ENCODE data around the gene CCDC74A. TPM values are rescaled to one million over a fixed set of nuclear protein-coding genes. Genes with fewer than 3 reads are reported as not detected.
"Not testable (repeated sequence)": the region's sequence is repeated elsewhere in the genome, so short reads cannot be mapped to it uniquely, and the experiment has no call there.

The CCDC74A gene
- total RNA-seq, 1 experiment from 2014 or later, result 4.0 TPM

DNA sequence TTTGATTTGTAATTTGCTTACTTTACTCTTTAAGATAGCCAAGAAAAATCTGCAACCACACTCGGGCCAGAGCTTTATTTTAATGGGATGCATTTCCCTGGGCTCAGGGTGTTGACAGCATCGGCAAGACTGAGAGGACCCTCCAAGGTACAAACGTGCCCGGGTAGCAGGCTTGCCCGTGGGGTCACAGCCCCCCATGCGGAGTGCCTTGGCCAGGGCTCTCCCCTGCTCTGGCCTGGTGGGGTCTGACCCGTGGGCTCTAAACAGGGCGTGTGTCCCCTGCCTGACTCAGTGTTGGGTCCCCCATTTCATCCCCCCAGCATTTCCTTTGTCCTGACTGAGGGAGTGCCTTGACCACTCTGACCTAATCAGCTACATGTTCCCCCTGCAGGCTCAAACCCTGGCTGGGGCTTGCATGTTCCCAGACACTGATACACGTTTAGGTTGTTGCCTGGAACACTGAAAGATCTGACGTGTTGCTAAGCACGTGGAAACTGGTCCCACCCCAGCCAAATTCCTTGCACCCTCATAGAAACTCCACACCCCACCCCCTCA, 42.7 kb upstream of the CCDC74A start:
- H3K27me3 ChIP-seq (ENCODE audit: insufficient read depth, low read depth); intact Hi-C loops (cut with micrococcal nuclease; ENCODE audit: unreplicated experiment); H3K9me2 ChIP-seq (ENCODE audit: insufficient read depth); H3K9me3 ChIP-seq (ENCODE audit: insufficient read depth, low read depth); H3K4me1 ChIP-seq (replicated peaks; ENCODE audit: insufficient read depth); H4K20me1 ChIP-seq (ENCODE audit: insufficient read depth); POLR2A ChIA-PET (ENCODE audit: unreplicated experiment); H3F3A ChIP-seq (ENCODE audit: insufficient read depth, low read depth); BruUV-seq (replicated peaks); H3K36me3 ChIP-seq (ENCODE audit: low read depth); H3K4me3 ChIP-seq; H3K4me2 ChIP-seq; DNase-seq; H2AFZ ChIP-seq; H3K27ac ChIP-seq; CTCF ChIA-PET; H3K79me2 ChIP-seq (ENCODE audit: low read depth): not testable (repeated sequence)

DNA sequence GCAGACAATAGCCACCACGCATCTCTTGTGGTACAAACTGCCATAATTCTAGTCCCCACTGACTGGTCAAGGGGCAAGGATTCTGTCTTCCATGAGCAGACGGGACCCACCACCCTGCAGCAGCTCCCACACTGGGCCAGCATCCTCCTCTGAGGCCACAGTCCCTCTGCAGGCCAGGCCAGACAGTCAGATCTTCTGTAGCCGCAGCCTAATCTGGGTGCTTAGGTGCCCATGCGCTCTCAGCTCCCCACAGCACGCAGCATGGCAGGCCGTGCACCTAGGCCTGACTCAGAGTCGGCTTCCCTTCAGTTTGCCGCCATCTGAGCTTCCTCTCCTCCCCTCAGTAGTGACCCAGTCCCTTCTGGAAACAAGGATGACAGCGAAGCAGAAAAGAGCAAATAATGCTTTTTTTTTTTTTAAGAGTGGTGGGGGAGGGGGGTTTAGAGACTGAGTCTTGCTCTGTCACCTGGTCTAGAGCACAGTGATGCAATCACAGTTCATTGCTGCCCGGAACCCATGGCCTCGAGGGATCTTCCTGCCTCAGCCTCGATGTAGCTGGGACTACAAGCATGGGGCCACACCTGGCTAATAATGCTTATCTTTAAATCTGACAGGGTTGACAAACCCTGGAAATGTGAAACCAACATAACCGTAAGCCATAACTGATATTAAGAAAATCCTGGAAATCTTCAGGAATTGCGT, 41.3 kb upstream of the CCDC74A start:
- BruUV-seq (replicated peaks); intact Hi-C loops (cut with micrococcal nuclease; ENCODE audit: unreplicated experiment); POLR2A ChIA-PET (ENCODE audit: unreplicated experiment); H3K9me3 ChIP-seq (ENCODE audit: insufficient read depth, low read depth); H4K20me1 ChIP-seq (ENCODE audit: insufficient read depth); H3K4me3 ChIP-seq; H3K36me3 ChIP-seq (ENCODE audit: low read depth); H3K9me2 ChIP-seq (ENCODE audit: insufficient read depth); DNase-seq; H3K27ac ChIP-seq; H3K4me1 ChIP-seq (replicated peaks; ENCODE audit: insufficient read depth); H3F3A ChIP-seq (ENCODE audit: insufficient read depth, low read depth); H2AFZ ChIP-seq; H3K27me3 ChIP-seq (ENCODE audit: insufficient read depth, low read depth); H3K4me2 ChIP-seq: not testable (repeated sequence)
- peaks cover 21% of the 10 kb centered on the region for H3K79me2 ChIP-seq (ENCODE audit: low read depth)
- CTCF ChIA-PET, result interaction anchor here (0.7 kb wide), 1 partner anchor 9 kb away, joined by 5 read pairs; no protein-coding TSS in a partner anchor

DNA sequence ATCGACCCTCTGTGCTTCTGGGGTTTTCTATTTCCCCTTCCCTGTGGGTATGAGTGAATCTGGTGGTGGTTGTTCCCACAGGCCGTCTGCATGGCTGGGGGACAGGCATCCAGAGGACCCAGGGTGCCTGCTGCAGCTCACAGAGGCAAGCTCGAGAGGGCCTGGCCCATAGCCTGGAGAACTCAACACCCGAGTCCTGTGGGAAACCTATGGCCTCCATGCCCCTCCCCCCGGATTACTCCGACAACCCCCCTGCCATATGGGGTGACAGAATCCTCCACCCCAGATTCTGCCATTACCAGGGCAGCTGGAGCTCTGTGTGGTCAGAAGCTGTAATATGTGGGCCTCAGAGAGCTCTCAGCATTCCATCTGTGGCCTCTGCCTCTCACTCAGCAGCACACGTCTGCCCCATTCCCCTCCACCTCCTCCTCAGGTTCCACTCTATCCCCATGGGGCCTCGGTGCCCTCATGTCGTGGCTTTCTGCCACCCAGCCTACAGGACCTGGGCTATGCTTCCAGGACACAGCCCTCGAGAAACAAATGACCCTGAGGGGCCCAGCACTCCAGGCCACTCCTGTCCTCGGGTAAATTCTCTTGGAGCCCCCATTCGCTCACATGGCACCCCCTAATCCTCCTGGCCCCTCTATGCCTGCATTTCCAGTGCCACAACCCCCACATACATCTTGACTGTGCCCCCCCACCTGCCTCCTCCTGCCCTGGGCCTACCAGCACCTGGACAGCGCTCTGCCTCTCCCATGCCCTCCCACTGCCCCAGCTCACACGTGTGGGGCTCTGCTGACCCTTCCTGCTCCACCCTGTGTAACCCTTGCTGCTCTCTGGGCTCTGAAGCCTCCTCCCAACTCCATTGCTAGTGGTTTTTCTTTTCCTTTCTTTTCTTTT, 39.1 kb upstream of the CCDC74A start:
- TF ChIP-seq, protein P1, sequence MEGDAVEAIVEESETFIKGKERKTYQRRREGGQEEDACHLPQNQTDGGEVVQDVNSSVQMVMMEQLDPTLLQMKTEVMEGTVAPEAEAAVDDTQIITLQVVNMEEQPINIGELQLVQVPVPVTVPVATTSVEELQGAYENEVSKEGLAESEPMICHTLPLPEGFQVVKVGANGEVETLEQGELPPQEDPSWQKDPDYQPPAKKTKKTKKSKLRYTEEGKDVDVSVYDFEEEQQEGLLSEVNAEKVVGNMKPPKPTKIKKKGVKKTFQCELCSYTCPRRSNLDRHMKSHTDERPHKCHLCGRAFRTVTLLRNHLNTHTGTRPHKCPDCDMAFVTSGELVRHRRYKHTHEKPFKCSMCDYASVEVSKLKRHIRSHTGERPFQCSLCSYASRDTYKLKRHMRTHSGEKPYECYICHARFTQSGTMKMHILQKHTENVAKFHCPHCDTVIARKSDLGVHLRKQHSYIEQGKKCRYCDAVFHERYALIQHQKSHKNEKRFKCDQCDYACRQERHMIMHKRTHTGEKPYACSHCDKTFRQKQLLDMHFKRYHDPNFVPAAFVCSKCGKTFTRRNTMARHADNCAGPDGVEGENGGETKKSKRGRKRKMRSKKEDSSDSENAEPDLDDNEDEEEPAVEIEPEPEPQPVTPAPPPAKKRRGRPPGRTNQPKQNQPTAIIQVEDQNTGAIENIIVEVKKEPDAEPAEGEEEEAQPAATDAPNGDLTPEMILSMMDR (conservative IDR thresholded peaks at IDR 0.05), result no peak
- TF ChIP-seq EZH2 (IDR thresholded peaks at IDR 0.05; ENCODE audit: low read depth), result no peak
- no peaks in the 10 kb centered on the region for H3K4me1 ChIP-seq (replicated peaks; ENCODE audit: insufficient read depth)
- H3K9me3 ChIP-seq (ENCODE audit: insufficient read depth, low read depth), result no peaks in the 10 kb centered on the region
- H3F3A ChIP-seq (ENCODE audit: insufficient read depth, low read depth), result no peaks in the 10 kb centered on the region
- H4K20me1 ChIP-seq (ENCODE audit: insufficient read depth), result no peaks in the 10 kb centered on the region
- H3K9me2 ChIP-seq (ENCODE audit: insufficient read depth), result no peaks in the 10 kb centered on the region
- H3K36me3 ChIP-seq (ENCODE audit: low read depth), result no peaks in the 10 kb centered on the region
- no peak overlapping the region for H3K4me3 ChIP-seq
- H3K27me3 ChIP-seq (ENCODE audit: insufficient read depth, low read depth), result no peaks in the 10 kb centered on the region
- DNase-seq, result no peak
- ChIA-PET POLR2A (ENCODE audit: unreplicated experiment) (no interaction called here), CTCF (no interaction called here)
- intact Hi-C loops (cut with micrococcal nuclease; ENCODE audit: unreplicated experiment), result no loop called here
- H3K4me2 ChIP-seq, result no peak overlapping the region
- no TSS peak for BruUV-seq (replicated peaks)
- no peak overlapping the region for H2AFZ ChIP-seq
- peaks cover 28% of the 10 kb centered on the region for H3K79me2 ChIP-seq (ENCODE audit: low read depth)
- H3K27ac ChIP-seq, result no peak overlapping the region

DNA sequence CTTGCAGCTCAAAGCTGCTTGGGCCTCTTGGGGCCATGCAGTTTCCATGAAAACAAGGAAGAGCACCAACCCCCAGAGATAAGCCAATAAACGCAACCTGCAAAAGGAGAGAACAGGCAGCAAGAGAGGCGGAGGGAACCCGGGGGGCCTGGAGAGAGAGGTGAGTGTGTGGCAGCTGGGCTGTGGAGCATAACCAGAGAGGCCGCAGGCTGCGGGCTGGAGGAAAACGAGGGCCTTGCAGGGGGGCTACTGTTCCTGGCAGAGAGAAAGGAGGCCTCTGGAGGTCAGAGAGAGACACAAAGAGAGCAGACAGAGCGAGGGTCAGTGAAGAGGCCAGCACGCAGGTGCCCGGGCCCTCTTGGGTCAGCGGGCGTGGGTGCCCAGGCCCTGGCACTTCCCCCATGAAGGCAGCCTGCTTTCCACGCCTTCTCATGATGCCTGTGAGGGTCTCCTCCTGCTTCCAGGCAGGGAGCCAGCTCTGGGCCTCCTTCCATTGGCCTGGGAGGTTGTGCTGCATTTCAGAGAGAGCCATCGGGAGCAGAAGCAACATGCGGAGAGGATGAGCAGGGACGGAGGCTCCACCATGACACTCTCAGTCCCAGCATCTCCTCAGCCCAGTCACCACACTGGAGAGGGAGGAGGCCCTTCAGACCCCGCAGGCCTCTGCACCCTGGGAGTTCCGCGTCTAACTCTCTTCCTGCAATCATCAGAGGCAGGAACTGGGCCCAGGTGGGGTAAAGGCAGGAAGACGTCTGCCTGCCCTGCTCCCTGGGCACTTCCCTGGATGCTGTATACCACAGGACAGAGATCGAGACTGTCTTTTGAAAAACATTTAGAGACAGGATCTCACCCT, 36.8 kb upstream of the CCDC74A start:
- intact Hi-C loops (cut with micrococcal nuclease; ENCODE audit: unreplicated experiment); H3K9me3 ChIP-seq (ENCODE audit: insufficient read depth, low read depth); POLR2A ChIA-PET (ENCODE audit: unreplicated experiment); BruUV-seq (replicated peaks); H3K4me1 ChIP-seq (replicated peaks; ENCODE audit: insufficient read depth); H4K20me1 ChIP-seq (ENCODE audit: insufficient read depth); DNase-seq; H3F3A ChIP-seq (ENCODE audit: insufficient read depth, low read depth); H3K9me2 ChIP-seq (ENCODE audit: insufficient read depth); H3K27me3 ChIP-seq (ENCODE audit: insufficient read depth, low read depth); H3K36me3 ChIP-seq (ENCODE audit: low read depth); CTCF ChIA-PET; H3K27ac ChIP-seq: not testable (repeated sequence)
- peak overlapping the region; percentile 59 for H3K4me3 ChIP-seq
- H2AFZ ChIP-seq, result peak overlapping the region; percentile 68; the same call in 1 of the 2 replicates
- peak overlapping the region; percentile 82 for H3K4me2 ChIP-seq
- peaks cover 48% of the 10 kb centered on the region for H3K79me2 ChIP-seq (ENCODE audit: low read depth)

DNA sequence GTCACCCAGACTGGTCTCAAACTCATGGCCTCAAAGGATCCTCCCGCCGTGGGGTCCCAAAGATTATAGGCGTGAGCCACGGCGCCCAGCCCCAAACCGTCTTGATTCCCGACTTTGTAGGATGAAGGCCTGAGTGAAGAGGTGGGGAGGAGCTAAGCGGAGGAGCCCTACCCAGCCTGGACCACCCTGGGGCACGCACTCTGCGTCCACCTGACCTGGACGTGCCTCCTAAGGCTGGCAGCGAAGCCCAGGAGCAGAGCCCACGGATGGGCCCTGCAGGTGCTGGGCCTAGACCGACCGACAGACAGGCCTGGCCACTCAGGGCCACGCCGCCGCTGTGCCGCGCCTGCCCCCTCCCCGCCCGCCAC, 36.2 kb upstream of the CCDC74A start:
- H3K27ac ChIP-seq; H3F3A ChIP-seq (ENCODE audit: insufficient read depth, low read depth); H4K20me1 ChIP-seq (ENCODE audit: insufficient read depth); H3K27me3 ChIP-seq (ENCODE audit: insufficient read depth, low read depth); intact Hi-C loops (cut with micrococcal nuclease; ENCODE audit: unreplicated experiment); H3K9me3 ChIP-seq (ENCODE audit: insufficient read depth, low read depth); H3K9me2 ChIP-seq (ENCODE audit: insufficient read depth); H3K4me1 ChIP-seq (replicated peaks; ENCODE audit: insufficient read depth); H3K36me3 ChIP-seq (ENCODE audit: low read depth); CTCF ChIA-PET; BruUV-seq (replicated peaks): not testable (repeated sequence)
- POLR2A ChIA-PET (ENCODE audit: unreplicated experiment), result interaction anchor here (0.6 kb wide), 1 partner anchor 855 kb away, joined by 3 read pairs; no protein-coding TSS in a partner anchor
- Histone ChIP-seq H3K79me2 (ENCODE audit: low read depth) (peaks cover 54% of the 10 kb centered on the region), H3K4me3 (peak overlapping the region; percentile 59), H2AFZ (peak overlapping the region; percentile 68; the same call in 1 of the 2 replicates), H3K4me2 (peak overlapping the region; percentile 82)
- DNase-seq, result peak in 1 of 2 experiments; percentile 16

DNA sequence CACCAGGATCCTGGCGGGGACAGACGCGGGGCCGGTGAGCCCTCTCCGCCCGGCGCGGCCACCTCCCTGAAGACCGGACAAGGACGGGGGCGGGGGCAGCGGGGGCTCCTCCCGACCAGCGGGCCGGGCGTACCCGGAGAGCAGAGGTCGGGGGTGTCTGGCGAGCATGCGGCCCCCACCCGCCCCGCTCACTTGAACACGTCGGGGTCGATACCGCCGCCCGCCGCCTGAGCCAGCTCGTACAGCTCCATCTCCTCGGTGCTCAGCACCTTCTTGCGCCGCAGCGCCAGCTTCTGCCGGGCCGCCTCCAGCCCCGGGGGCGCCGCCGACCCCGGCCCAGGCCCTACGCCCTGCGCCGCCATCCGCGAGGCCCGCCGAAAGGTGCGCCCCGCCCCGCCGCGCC, 35.7 kb upstream of the CCDC74A start, which contains the start of gene MZT2A:
Gene MZT2A, minus strand, starts transcription at position 383 of the 403 bp plus-strand sequence. Its CDS starts 21 bp downstream, at position 362.
- intact Hi-C loops (cut with micrococcal nuclease; ENCODE audit: unreplicated experiment); H3K9me3 ChIP-seq (ENCODE audit: insufficient read depth, low read depth); DNase-seq; H3K9me2 ChIP-seq (ENCODE audit: insufficient read depth); BruUV-seq (replicated peaks); H3K36me3 ChIP-seq (ENCODE audit: low read depth); H3K27me3 ChIP-seq (ENCODE audit: insufficient read depth, low read depth); H4K20me1 ChIP-seq (ENCODE audit: insufficient read depth); H3F3A ChIP-seq (ENCODE audit: insufficient read depth, low read depth); H3K4me1 ChIP-seq (replicated peaks; ENCODE audit: insufficient read depth): not testable (repeated sequence)
- ChIA-PET POLR2A (ENCODE audit: unreplicated experiment) (interaction anchor here (0.6 kb wide), 1 partner anchor 855 kb away, joined by 3 read pairs; no protein-coding TSS in a partner anchor), CTCF (interaction anchor here (1.0 kb wide), 1 partner anchor 182 kb away, joined by 4 read pairs; no protein-coding TSS in a partner anchor)
- Histone ChIP-seq H3K4me3 (peak within 1 kb of the TSS; percentile 80), H2AFZ (peak within 1 kb of the TSS; percentile 68), H3K79me2 (ENCODE audit: low read depth) (peaks cover 55% of the 10 kb centered on the region), H3K4me2 (peak within 1 kb of the TSS; percentile 91), H3K27ac (peak within 1 kb of the TSS; percentile 72)
